A673 (cell line): ENCODE data around the gene HLA-C. TPM values are rescaled to one million over a fixed set of nuclear protein-coding genes. Genes with fewer than 3 reads are reported as not detected.
A peak's percentile ranks its signal among the peaks of the same experiment; 100 is the strongest.

ENCODE experiments used
- BruUV-seq: library from RNA; stranded (reverse); fragments of 400-500 nt; replicated peaks from 2 replicates; lab custom pipeline; 2021; lab: Mats Ljungman, UMichigan
- CTCF ChIA-PET: fragments of 300-600 bp; sonication (Branson Sonifier 250); formaldehyde crosslinking; loops from one replicate; lab custom pipeline; 2022; ENCODE audit warnings: antibody characterized with exemption; lab: Charles Lee
- POLR2A ChIA-PET: fragments of 300-600 bp; sonication (Branson Sonifier 250); formaldehyde crosslinking; loops from one replicate; lab custom pipeline; 2022; ENCODE audit warnings: antibody characterized with exemption; ENCODE audit not compliant: low non-redundant PET; lab: Charles Lee
- DNase-seq: peaks from one replicate; pipeline ENCODE4 v3.0.0-alpha.2; 2015; ENCODE audit warnings: low spot score
- H3K27ac ChIP-seq: fragments of 200-600 bp; sonication (generic); 2 replicates; pipeline ENCODE4 v1.5.1; 2016; ENCODE audit warnings: mixed run types, low read depth, mild to moderate bottlenecking, mixed read lengths, antibody characterized with exemption, low read length; ENCODE audit not compliant: poor library complexity, severe bottlenecking
- H3K27me3 ChIP-seq: fragments of 200-600 bp; sonication (generic); replicated peaks from 2 replicates; pipeline ENCODE4 v1.6.1; 2017; ENCODE audit warnings: mixed run types, low read depth, mild to moderate bottlenecking, mixed read lengths, antibody characterized with exemption, low read length; ENCODE audit not compliant: insufficient read depth, poor library complexity
- H3K36me3 ChIP-seq: fragments of 200-600 bp; sonication (generic); 2 replicates; pipeline ENCODE4 v1.6.1; 2016; ENCODE audit warnings: mixed run types, mild to moderate bottlenecking, mixed read lengths, antibody characterized with exemption, low read length; ENCODE audit not compliant: insufficient read depth, poor library complexity, severe bottlenecking
- H3K4me1 ChIP-seq: fragments of 200-600 bp; sonication (generic); 2 replicates; pipeline ENCODE4 v1.6.1; 2017; ENCODE audit warnings: mixed run types, mild to moderate bottlenecking, mixed read lengths, antibody characterized with exemption, low read length; ENCODE audit not compliant: insufficient read depth, poor library complexity, severe bottlenecking
- H3K4me3 ChIP-seq: fragments of 200-600 bp; sonication (generic); 2 replicates; pipeline ENCODE4 v1.5.1; 2016; ENCODE audit warnings: low read depth, mixed run types, mild to moderate bottlenecking, mixed read lengths, low read length; ENCODE audit not compliant: poor library complexity, severe bottlenecking
- H3K9me3 ChIP-seq: fragments of 200-600 bp; sonication (generic); 2 replicates; pipeline ENCODE4 v1.6.1; 2016; ENCODE audit warnings: mixed run types, low read depth, mild to moderate bottlenecking, mixed read lengths, antibody characterized with exemption, low read length; ENCODE audit not compliant: poor library complexity, severe bottlenecking
- EZH2 ChIP-seq: fragments of 200-600 bp; sonication (generic); IDR thresholded peaks from 2 replicates; pipeline ENCODE4 v1.6.1; 2017; ENCODE audit warnings: borderline replicate concordance, low read depth, mild to moderate bottlenecking, mixed read lengths, antibody characterized with exemption, low read length; ENCODE audit not compliant: poor library complexity, severe bottlenecking
- intact Hi-C: fragments of 100-400 bp; cut with micrococcal nuclease; formaldehyde crosslinking; loops from one replicate; pipeline ENCODE4 v1.10.0; 2022; ENCODE audit not compliant: unreplicated experiment
- total RNA-seq: library from RNA; stranded (reverse); gene quantifications from 2 replicates; pipeline ENCODE4 v1.2.3, GENCODE V29; 2021
- TF ChIP-seq, protein P1 (sequence below): fragments of 300-800, 200-600 bp; sonication (generic); conservative IDR thresholded peaks from 2 replicates; pipeline ENCODE4 v1.5.1; 2017; ENCODE audit warnings: low read depth, mild to moderate bottlenecking, antibody characterized with exemption, low read length, moderate library complexity, mixed read lengths

HLA-C gene
- total RNA-seq, 1 experiment from 2014 or later, result 121 TPM

DNA sequence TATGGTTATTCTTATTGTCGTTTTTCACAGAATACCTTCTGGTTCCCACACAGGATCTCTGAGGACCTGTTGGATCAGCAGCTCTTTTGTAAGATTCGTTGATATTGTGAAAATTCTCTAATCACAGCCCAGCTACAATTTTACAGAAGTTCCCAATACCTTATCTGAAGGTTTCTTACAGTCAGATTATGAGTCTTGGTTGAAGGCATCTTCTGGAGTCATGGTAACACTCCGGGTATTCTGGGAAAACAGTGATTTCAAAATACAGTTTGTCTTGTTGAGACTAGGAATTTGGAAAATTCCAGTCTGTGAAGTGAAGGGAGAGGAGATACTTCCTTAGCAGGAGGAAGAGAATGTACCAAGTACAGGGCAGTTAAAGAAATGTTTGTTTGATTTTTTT, 22.2 kb upstream of the HLA-C start:
- intact Hi-C loops, result no loop called here
- TF ChIP-seq, protein P1, sequence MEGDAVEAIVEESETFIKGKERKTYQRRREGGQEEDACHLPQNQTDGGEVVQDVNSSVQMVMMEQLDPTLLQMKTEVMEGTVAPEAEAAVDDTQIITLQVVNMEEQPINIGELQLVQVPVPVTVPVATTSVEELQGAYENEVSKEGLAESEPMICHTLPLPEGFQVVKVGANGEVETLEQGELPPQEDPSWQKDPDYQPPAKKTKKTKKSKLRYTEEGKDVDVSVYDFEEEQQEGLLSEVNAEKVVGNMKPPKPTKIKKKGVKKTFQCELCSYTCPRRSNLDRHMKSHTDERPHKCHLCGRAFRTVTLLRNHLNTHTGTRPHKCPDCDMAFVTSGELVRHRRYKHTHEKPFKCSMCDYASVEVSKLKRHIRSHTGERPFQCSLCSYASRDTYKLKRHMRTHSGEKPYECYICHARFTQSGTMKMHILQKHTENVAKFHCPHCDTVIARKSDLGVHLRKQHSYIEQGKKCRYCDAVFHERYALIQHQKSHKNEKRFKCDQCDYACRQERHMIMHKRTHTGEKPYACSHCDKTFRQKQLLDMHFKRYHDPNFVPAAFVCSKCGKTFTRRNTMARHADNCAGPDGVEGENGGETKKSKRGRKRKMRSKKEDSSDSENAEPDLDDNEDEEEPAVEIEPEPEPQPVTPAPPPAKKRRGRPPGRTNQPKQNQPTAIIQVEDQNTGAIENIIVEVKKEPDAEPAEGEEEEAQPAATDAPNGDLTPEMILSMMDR, result no peak
- TF ChIP-seq EZH2, result no peak
- DNase-seq, result no peak
- no peaks in the 10 kb centered on the region for H3K4me1 ChIP-seq
- ChIA-PET CTCF (no interaction called here), POLR2A (no interaction called here)
- H3K27me3 ChIP-seq, result peaks cover 79% of the 10 kb centered on the region
- no peak overlapping the region for H3K27ac ChIP-seq
- H3K9me3 ChIP-seq, result no peaks in the 10 kb centered on the region
- H3K36me3 ChIP-seq, result no peaks in the 10 kb centered on the region
- H3K4me3 ChIP-seq, result no peak overlapping the region
- BruUV-seq, result no TSS peak

DNA sequence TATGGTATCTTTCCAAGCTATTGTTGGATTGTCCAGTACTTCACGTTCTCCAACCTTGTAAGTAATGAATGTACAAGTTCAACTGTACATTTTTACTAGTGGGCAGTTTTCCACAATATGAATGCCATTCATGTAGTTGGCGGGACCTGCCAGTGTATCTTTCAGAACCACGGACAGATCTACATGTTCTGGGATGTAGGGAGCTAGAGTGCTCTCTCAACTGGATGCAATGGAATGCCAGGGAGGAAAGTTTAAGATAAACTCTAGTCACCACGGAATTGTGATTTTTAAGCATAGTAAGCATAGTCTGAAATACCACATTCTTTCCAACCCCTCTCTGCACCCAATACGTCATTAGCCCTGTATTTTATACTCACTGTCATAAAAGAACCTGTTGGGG, 21.5 kb upstream of the HLA-C start:
- intact Hi-C loops, result no loop called here
- no TSS peak for BruUV-seq
- DNase-seq, result peak; percentile 49
- Histone ChIP-seq H3K4me3 (no peak overlapping the region), H3K4me1 (no peaks in the 10 kb centered on the region), H3K27ac (no peak overlapping the region), H3K27me3 (peaks cover 73% of the 10 kb centered on the region), H3K9me3 (no peaks in the 10 kb centered on the region), H3K36me3 (no peaks in the 10 kb centered on the region)
- CTCF ChIA-PET, result no interaction called here
- TF ChIP-seq, protein P1, result no peak
- TF ChIP-seq EZH2, result no peak
- POLR2A ChIA-PET, result no interaction called here

DNA sequence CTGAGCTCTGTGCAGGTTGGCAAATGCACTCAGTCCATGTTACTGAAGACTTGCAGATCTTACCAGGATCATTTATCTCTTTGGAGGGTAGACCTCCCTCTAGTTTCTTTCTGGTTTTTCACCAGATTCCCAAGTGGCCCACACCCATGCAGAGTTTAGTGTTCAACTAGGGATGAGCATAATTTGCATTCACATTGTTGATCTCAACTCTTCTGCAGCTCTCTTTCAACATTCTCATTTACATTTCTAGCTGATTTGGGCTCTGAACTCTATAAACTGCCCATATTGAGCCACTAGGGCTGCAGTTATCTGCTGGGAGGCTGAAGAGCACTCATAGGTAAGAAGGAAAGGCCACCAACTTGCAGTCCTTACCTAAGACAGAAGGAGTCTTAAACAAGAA, 17.9 kb upstream of the HLA-C start:
- Histone ChIP-seq H3K9me3 (no peaks in the 10 kb centered on the region), H3K27ac (no peak overlapping the region), H3K4me3 (no peak overlapping the region), H3K36me3 (no peaks in the 10 kb centered on the region), H3K27me3 (peaks cover 44% of the 10 kb centered on the region), H3K4me1 (no peaks in the 10 kb centered on the region)
- BruUV-seq, result no TSS peak
- TF ChIP-seq, protein P1, result no peak
- no peak for TF ChIP-seq EZH2
- no peak for DNase-seq
- ChIA-PET POLR2A (no interaction called here), CTCF (no interaction called here)
- intact Hi-C loops, result no loop called here
